Common myeloid progenitor, CD34-positive (primary cell): Measurements from ENCODE around the gene RASSF8.

Source experiments
- CTCF ChIA-PET: fragments of 350-600 bp; sonication (Branson Sonifier 250); formaldehyde crosslinking; loops from one replicate; lab custom pipeline; 2021; ENCODE audit warnings: antibody characterized with exemption; lab: Charles Lee
- POLR2A ChIA-PET: fragments of 350-600 bp; sonication (Branson Sonifier 250); formaldehyde crosslinking; loops from one replicate; lab custom pipeline; 2021; ENCODE audit warnings: antibody characterized with exemption; lab: Charles Lee
- DNase-seq, 3 donors: peaks; one replicate each; pipeline versions ENCODE4 v3.0.0 to v3.0.0-alpha.2; 2013
- H3K27ac ChIP-seq, 2 experiments: 1 replicate in 1 of 2; 2 replicates in 1 of 2; pipeline ENCODE4 v1.7.0; 2013; ENCODE audit warnings: inconsistent platforms in 2 of 2, low read length in 2 of 2, mild to moderate bottlenecking in 2 of 2, low read depth in 1 of 2, moderate library complexity in 1 of 2; ENCODE audit not compliant: severe bottlenecking in 2 of 2, insufficient read depth in 1 of 2, poor library complexity in 1 of 2
- H3K27me3 ChIP-seq, 5 experiments: replicated peaks in 2 of 5; 1 replicate in 3 of 5; 2 replicates in 2 of 5; pipeline versions ENCODE4 v1.6.1 to v1.7.0; 2013; ENCODE audit warnings: low read length in 4 of 5, mild to moderate bottlenecking in 2 of 5, moderate library complexity in 2 of 5, inconsistent platforms in 1 of 5; ENCODE audit not compliant: insufficient read depth in 5 of 5, control insufficient read depth in 4 of 5
- H3K36me3 ChIP-seq, 4 experiments: 1 replicate in 2 of 4; 2 replicates in 2 of 4; pipeline versions ENCODE4 v1.6.1 to v1.7.0; 2013; ENCODE audit warnings: low read length in 3 of 4, control low read depth in 1 of 4, mild to moderate bottlenecking in 1 of 4; ENCODE audit not compliant: control insufficient read depth in 4 of 4, insufficient read depth in 4 of 4
- H3K4me1 ChIP-seq, 4 experiments: 1 replicate in 3 of 4; 2 replicates in 1 of 4; pipeline versions ENCODE4 v1.6.1 to v1.7.1; 2013; ENCODE audit warnings: low read length in 3 of 4, mild to moderate bottlenecking in 3 of 4, control low read depth in 1 of 4, inconsistent platforms in 1 of 4, moderate library complexity in 1 of 4; ENCODE audit not compliant: control insufficient read depth in 4 of 4, insufficient read depth in 4 of 4; ENCODE audit errors: control extremely low read depth in 1 of 4
- H3K4me3 ChIP-seq, 7 experiments: 1 replicate in 4 of 7; 2 replicates in 3 of 7; pipeline versions ENCODE4 v1.5.1 to v1.7.0; 2013; ENCODE audit warnings: mild to moderate bottlenecking in 7 of 7, low read length in 6 of 7, moderate library complexity in 6 of 7, inconsistent platforms in 2 of 7, low read depth in 2 of 7, control low read depth in 1 of 7; ENCODE audit not compliant: insufficient read depth in 4 of 7, control insufficient read depth in 1 of 7; ENCODE audit errors: extremely low read depth in 1 of 7
- H3K9me3 ChIP-seq, 5 experiments: 1 replicate in 4 of 5; 2 replicates in 1 of 5; pipeline versions ENCODE4 v1.6.1 to v1.7.1; 2013; ENCODE audit warnings: low read length in 4 of 5, mild to moderate bottlenecking in 2 of 5, inconsistent platforms in 1 of 5, low read depth in 1 of 5, moderate library complexity in 1 of 5; ENCODE audit not compliant: control insufficient read depth in 4 of 5, insufficient read depth in 2 of 5; ENCODE audit errors: control extremely low read depth in 1 of 5
- WGBS: methylation state at CpG from one replicate; pipeline ENCODE4 v1.1.5; 2013; ENCODE audit not compliant: insufficient coverage; 5-methylcytosine and 5-hydroxymethylcytosine counted together

Gene RASSF8

GRCh38 chr12:25943940-25944339, 14.5 kb upstream of the RASSF8 start:
- Histone ChIP-seq H3K4me1 (no peaks in the 10 kb centered on the region), H3K27ac (no peak overlapping the region), H3K9me3 (no peaks in the 10 kb centered on the region), H3K4me3 (no peak overlapping the region), H3K36me3 (no peaks in the 10 kb centered on the region), H3K27me3 (no peaks in the 10 kb centered on the region)
- ChIA-PET CTCF (interaction anchor here (1.1 to 1.2 kb wide), 2 partner anchors 15 to 24 kb away, joined by 3 read pairs; no protein-coding TSS in a partner anchor), POLR2A (no interaction called here)
- no peak for DNase-seq

GRCh38 chr12:25949343-25949742, 9.1 kb upstream of the RASSF8 start:
- no peaks in the 10 kb centered on the region for H3K27me3 ChIP-seq
- H3K9me3 ChIP-seq: no peaks in the 10 kb centered on the region
- ChIA-PET POLR2A (no interaction called here), CTCF (interaction anchor here (1.5 kb wide), 2 partner anchors 10 to 14 kb away, joined by 3 to 6 read pairs; no protein-coding TSS in a partner anchor)
- WGBS: 100% methylated on average over 3 of the region's 4 CpGs
- no peak overlapping the region for H3K27ac ChIP-seq
- H3K36me3 ChIP-seq: no peaks in the 10 kb centered on the region
- no peak for DNase-seq
- no peaks in the 10 kb centered on the region for H3K4me1 ChIP-seq
- H3K4me3 ChIP-seq: no peak overlapping the region

- ChIA-PET POLR2A (interaction anchor here (0.6 kb wide), 1 partner anchor 30 kb away, joined by 3 read pairs; no protein-coding TSS in a partner anchor), CTCF (interaction anchor here (1.5 kb wide), 1 partner anchor 12 kb away, joined by 3 read pairs; no protein-coding TSS in a partner anchor)
- Histone ChIP-seq H3K27me3 (no peaks in the 10 kb centered on the region), H3K27ac (no peak overlapping the region), H3K36me3 (no peaks in the 10 kb centered on the region), H3K9me3 (no peaks in the 10 kb centered on the region), H3K4me3 (no peak overlapping the region), H3K4me1 (no peaks in the 10 kb centered on the region)
- DNase-seq: no peak
- 100% methylated on average over 3 of the region's 6 CpGs for WGBS
Measured at GRCh38 chr12:25950329-25951115, 8.0 kb upstream of the RASSF8 start.

GRCh38 chr12:25957793-25958427, 572 bp upstream of the RASSF8 start:
- CTCF ChIA-PET: interaction anchor here (1.2 to 1.4 kb wide), 2 partner anchors 54 to 137 kb away, joined by 3 read pairs; no protein-coding TSS in a partner anchor
- Histone ChIP-seq H3K9me3 (no peaks in the 10 kb centered on the region), H3K4me1 (peaks cover 14 to 25% (median 22%) of the 10 kb centered on the region in 4 experiments), H3K36me3 (no peaks in the 10 kb centered on the region), H3K4me3 (peak overlapping the region; percentile 52 to 90 (median 77)), H3K27me3 (peaks cover 0 to 2% (median 0%) of the 10 kb centered on the region in 5 experiments), H3K27ac (no peak overlapping the region)
- POLR2A ChIA-PET: interaction anchor here (0.7 kb wide), 1 partner anchor 1103 kb away, joined by 4 read pairs; no protein-coding TSS in a partner anchor
- WGBS: 3% methylated on average over 19 of the region's 38 CpGs
- peak; percentile 34 to 73 (median 63) for DNase-seq

GRCh38 chr12:25959071-25959961, 834 bp downstream of the RASSF8 start:
- WGBS: under 1% methylated on average over 44 of the region's 57 CpGs
- Histone ChIP-seq H3K27ac (no peak overlapping the region), H3K27me3 (peaks cover 0 to 2% (median 0%) of the 10 kb centered on the region in 5 experiments), H3K9me3 (no peaks in the 10 kb centered on the region), H3K36me3 (peaks cover 0 to 4% (median 0%) of the 10 kb centered on the region in 4 experiments), H3K4me1 (peaks cover 14 to 25% (median 22%) of the 10 kb centered on the region in 4 experiments), H3K4me3 (peak overlapping the region; percentile 70 to 90 (median 82))
- DNase-seq: peak; percentile 25 to 55 (median 47)
- ChIA-PET POLR2A (no interaction called here), CTCF (interaction anchor here (0.9 to 1.6 kb wide), 9 partner anchors 10 to 523 kb away, joined by 3 to 6 read pairs (median 3); no protein-coding TSS in a partner anchor)

GRCh38 chr12:25960143-25960542, 1.7 kb downstream of the RASSF8 start:
- Histone ChIP-seq H3K27me3 (peaks cover 0 to 2% (median 0%) of the 10 kb centered on the region in 5 experiments), H3K36me3 (peaks cover 0 to 4% (median 0%) of the 10 kb centered on the region in 4 experiments), H3K27ac (no peak overlapping the region), H3K4me3 (peak overlapping the region in 6 of 7 experiments; percentile 70 to 90 (median 82)), H3K4me1 (peaks cover 14 to 25% (median 22%) of the 10 kb centered on the region in 4 experiments), H3K9me3 (no peaks in the 10 kb centered on the region)
- DNase-seq: peak; percentile 59 to 86 (median 76)
- WGBS: 0% methylated on average over 2 of the region's 5 CpGs
- ChIA-PET CTCF (interaction anchor here (0.9 to 1.6 kb wide), 6 partner anchors 11 to 380 kb away, joined by 3 to 6 read pairs (median 4); no protein-coding TSS in a partner anchor), POLR2A (no interaction called here)
